ENCODE data around the gene PIEZO1.

PIEZO1 gene

GRCh38 chr16:88787579-88788314 lies 2.7 kb upstream of the PIEZO1 start:
- H3K4me3 ChIP-seq (ENCODE audit: low read length) = no peak overlapping the region
- DNase-seq (ENCODE audit: low read depth, low spot score) = no peak

- peak overlapping the region; percentile 77 for H3K4me3 ChIP-seq (ENCODE audit: low read length)
- no peak for DNase-seq (ENCODE audit: low read depth, low spot score)
Measured at GRCh38 chr16:88784856-88785105, 239 bp downstream of the PIEZO1 start.

- no peak for DNase-seq (ENCODE audit: low read depth, low spot score)
- peak overlapping the region; percentile 77 for H3K4me3 ChIP-seq (ENCODE audit: low read length)
Measured at GRCh38 chr16:88784074-88784855, 755 bp downstream of the PIEZO1 start.

GRCh38 chr16:88783391-88784073 lies 1.5 kb downstream of the PIEZO1 start:
- peak overlapping the region; percentile 77 for H3K4me3 ChIP-seq (ENCODE audit: low read length)
- peak; percentile 50 for DNase-seq (ENCODE audit: low read depth, low spot score)

GRCh38 chr16:88782454-88783390 lies 2.3 kb downstream of the PIEZO1 start:
- DNase-seq (ENCODE audit: low read depth, low spot score) = no peak
- H3K4me3 ChIP-seq (ENCODE audit: low read length) = peak overlapping the region; percentile 77

- DNase-seq (ENCODE audit: low read depth, low spot score) = peak; percentile 54
- H3K4me3 ChIP-seq (ENCODE audit: low read length) = peak overlapping the region; percentile 77
Measured at GRCh38 chr16:88781140-88782077, 3.6 kb downstream of the PIEZO1 start.

GRCh38 chr16:88780142-88781062 lies 4.6 kb downstream of the PIEZO1 start:
- peak overlapping the region; percentile 77 for H3K4me3 ChIP-seq (ENCODE audit: low read length)
- DNase-seq (ENCODE audit: low read depth, low spot score) = no peak

DNA sequence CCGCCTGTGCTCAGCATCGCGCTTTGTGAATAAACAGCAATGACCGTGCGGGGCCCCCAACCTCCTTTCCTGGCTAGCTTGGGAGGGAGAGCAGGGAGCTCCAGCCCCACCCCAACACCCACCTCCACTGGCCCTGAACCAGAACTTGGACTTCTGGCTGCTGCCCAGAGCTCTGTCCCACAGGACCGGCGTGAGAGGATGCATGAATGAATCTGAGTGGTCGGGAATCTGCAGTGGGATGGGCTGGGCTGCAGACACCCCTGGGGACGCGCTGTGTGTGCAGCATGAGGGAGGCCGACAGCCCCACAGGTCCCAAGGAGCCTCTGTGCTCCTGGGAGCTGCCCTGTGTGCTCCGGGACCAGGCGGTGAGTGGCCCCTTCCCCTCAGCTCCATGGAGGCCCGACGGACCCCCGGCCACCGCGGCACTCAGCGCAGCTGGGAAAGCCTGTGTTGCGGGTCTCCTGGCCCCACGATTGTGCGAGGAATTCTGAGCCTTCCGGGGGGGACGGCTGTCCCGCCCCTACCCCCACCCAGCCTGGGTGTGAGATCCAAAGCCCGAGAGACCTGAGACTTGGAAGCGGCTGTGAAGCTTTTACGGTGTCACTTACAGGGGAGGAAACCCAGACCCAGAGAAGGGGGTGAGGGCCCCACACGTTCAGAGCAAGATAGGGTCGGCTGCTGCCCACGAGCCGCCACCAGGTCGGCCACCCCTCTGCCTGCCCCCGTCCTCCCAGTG lies 5.4 kb downstream of the PIEZO1 start:
- DNase-seq (ENCODE audit: low read depth, low spot score) = no peak
- H3K4me3 ChIP-seq (ENCODE audit: low read length) = no peak overlapping the region

DNA sequence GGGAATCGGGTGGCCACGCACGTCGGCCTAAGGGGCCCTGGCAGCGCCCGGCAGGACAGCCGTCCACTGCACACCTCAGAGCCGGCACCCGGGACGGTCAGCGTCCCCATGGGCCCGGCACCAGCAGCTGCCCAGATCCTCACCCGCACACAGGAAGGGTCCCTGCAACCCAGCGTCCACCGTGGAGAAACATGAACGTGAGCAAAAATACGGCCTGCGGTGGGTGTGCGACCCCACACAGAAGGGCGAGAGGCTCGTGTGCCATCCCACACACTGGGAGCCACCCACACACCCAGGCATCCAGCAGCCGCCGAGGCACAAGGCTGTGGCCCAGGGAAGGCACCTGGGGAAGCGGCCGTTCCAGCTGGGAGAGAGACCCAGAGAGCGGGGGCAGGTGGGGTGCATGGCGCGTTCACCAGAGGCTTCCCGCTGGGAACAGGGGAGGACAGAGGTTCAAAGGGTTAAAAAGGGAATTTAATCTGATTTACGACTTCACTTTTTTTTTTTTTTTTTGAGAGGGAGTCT lies 6.4 kb downstream of the PIEZO1 start:
- H3K4me3 ChIP-seq (ENCODE audit: low read length) = no peak overlapping the region
- no peak for DNase-seq (ENCODE audit: low read depth, low spot score)

DNA sequence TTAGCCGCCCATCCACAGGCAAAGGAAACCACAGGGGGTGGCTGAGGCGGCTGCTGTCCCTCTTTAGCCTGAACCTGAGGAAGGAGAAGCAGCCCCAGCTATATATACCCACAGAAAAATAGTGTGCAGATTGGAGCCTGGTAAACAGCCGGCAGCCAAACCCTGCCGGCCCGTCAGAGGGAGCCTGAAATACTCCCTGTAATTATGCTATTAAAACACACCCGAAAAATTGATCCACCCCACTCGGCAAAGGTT lies 6.8 kb downstream of the PIEZO1 start:
- H3K4me3 ChIP-seq (ENCODE audit: low read length) = no peak overlapping the region
- DNase-seq (ENCODE audit: low read depth, low spot score) = no peak

DNA sequence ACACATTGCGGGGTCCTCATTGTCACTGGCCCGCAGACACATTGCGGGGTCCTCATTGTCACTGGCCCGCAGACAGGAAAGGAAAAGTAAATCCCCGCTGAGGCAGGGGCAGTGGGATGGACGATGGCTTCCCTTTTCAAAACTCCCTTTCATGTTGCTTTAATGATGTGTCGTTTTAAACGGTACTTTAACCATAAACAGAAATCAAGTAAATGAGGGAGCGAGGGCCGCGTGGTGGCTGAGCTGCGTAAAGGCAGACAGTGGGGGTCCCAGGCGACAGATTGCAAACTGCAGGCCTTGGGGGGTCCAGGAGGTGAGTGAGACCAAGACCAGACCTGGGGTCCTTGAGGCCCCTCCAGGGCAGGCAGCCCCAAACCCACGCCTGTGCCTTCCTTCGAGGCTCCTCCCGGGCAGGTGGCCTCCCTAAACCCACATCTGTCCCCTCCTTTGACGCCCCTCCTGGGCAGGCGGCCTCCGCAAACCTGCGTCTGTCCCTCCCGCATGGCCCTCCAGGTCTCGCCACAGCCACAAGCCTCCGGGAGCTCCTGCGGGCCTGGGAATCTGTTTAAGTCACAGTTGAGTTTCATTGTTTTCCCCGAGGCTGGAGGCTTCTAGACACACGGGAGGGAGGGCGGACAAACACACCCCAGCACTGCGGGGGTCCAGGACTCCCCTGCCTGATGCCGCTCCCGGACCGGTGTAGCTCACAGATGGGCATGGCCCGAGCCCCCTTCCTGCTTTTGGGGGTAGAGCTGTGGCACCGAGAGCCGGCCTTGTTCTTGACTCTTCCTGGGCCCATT lies 7.3 kb downstream of the PIEZO1 start:
- H3K4me3 ChIP-seq (ENCODE audit: low read length) = no peak overlapping the region
- DNase-seq (ENCODE audit: low read depth, low spot score) = no peak

DNA sequence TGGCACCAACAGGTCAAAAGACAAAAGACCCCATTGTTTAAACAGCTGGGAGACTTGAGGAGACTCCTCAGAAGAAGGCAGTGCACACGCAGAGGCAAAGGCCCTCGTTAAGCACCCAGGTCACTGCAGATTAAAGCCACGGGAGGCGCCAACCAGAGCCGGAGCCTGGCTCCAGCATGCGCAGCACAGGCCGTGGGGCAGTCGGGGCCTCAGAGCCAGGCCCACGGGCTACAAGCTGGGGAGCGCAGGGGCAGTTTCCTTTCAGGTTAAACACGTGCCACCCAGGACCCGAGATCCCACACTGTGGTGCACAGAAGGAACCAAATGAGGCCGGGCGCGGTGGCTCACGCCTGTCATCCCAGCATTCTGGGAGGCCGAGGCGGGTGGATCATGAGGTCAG lies 9.2 kb downstream of the PIEZO1 start:
- no peak for DNase-seq (ENCODE audit: low read depth, low spot score)
- no peak overlapping the region for H3K4me3 ChIP-seq (ENCODE audit: low read length)

DNA sequence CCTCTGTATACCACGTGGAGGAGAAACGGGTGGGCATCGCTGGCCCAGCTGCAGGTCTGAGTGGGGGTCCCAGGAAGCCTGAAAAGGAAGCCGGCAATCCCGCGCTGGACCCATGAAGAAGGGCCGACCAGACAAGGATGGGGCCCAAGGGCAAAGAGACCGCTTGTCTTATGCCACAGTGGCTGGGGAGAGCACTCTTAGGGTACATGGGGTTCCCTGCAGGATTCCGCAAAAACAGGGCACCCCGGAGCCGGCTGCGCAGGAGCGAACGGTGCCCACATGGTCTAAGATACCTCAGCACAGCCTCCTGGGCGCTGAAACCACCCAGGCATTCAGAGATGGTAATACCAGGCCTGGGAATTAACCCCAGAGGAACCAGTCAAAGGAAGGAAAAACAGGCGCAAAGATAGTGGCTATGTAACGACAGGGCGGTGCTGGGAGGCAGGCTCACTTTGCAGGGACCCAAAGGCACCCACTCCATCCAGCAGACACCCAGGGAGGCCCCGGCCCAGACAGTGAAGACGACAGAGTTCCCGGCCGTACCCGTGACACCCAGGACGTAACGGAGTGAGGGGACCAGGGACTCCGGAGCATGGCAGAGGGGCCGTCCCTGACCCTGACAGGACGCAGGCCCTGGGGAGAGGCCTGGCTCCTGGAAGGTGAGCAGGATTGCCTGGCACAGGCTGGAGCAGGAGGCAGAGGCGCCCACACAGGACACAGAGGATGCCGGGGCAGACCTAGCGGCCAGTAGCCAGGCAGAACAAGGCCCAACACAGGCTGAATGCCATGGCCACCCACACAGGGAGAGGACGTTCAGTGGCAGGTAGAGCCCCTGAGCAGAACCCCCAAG lies 10.3 kb downstream of the PIEZO1 start:
- H3K4me3 ChIP-seq (ENCODE audit: low read length) = no peak overlapping the region
- DNase-seq (ENCODE audit: low read depth, low spot score) = no peak

GRCh38 chr16:88773812-88774291 lies 11.2 kb downstream of the PIEZO1 start:
- no peak for DNase-seq (ENCODE audit: low read depth, low spot score)
- H3K4me3 ChIP-seq (ENCODE audit: low read length) = no peak overlapping the region
